Loucy (cell line): Measurements from ENCODE around the gene ALG12.

ENCODE experiments used
- H2AFZ ChIP-seq: fragments of 200-600 bp; sonication (generic); 2 replicates; pipeline ENCODE4 v1.6.0; 2016; ENCODE audit warnings: antibody characterized with exemption, mild to moderate bottlenecking, low read length, moderate library complexity
- H3F3A ChIP-seq: fragments of 200-600 bp; 2 replicates; pipeline ENCODE4 v1.6.0; 2016; ENCODE audit warnings: antibody characterized with exemption, low read depth, mild to moderate bottlenecking
- H3K27me3 ChIP-seq: fragments of 200-600 bp; sonication (generic); 2 replicates; pipeline ENCODE4 v1.6.1; 2014; ENCODE audit warnings: low read length, mild to moderate bottlenecking; ENCODE audit not compliant: insufficient read depth, poor library complexity, severe bottlenecking
- H3K36me3 ChIP-seq: fragments of 200-600 bp; sonication (generic); 2 replicates; pipeline ENCODE4 v1.6.1; 2016; ENCODE audit warnings: low read length; ENCODE audit not compliant: insufficient read depth
- H3K4me1 ChIP-seq: fragments of 200-600 bp; sonication (generic); 2 replicates; pipeline ENCODE4 v1.5.1; 2014; ENCODE audit warnings: low read length, mild to moderate bottlenecking; ENCODE audit not compliant: insufficient read depth, poor library complexity, severe bottlenecking
- H3K4me2 ChIP-seq: fragments of 200-600 bp; sonication (generic); 2 replicates; pipeline ENCODE4 v1.6.0; 2014; ENCODE audit warnings: antibody characterized with exemption, low read length, low read depth, mild to moderate bottlenecking; ENCODE audit not compliant: poor library complexity, severe bottlenecking
- H3K4me3 ChIP-seq: fragments of 200-600 bp; sonication (generic); 2 replicates; pipeline ENCODE4 v1.5.1; 2014; ENCODE audit warnings: low read length, mild to moderate bottlenecking, mixed read lengths; ENCODE audit not compliant: poor library complexity, severe bottlenecking
- H3K79me2 ChIP-seq: fragments of 200-600 bp; sonication (generic); 2 replicates; pipeline ENCODE4 v1.6.1; 2014; ENCODE audit warnings: low read length; ENCODE audit not compliant: insufficient read depth
- H3K9ac ChIP-seq: fragments of 200-600 bp; sonication (generic); 2 replicates; pipeline ENCODE4 v1.6.0; 2014; ENCODE audit warnings: mild to moderate bottlenecking, low read depth, low read length, moderate library complexity; ENCODE audit not compliant: poor library complexity, severe bottlenecking
- H3K9me2 ChIP-seq: fragments of 200-600 bp; sonication (generic); replicated peaks from 2 replicates; pipeline ENCODE4 v1.6.1; 2016; ENCODE audit warnings: low read depth, low read length, mixed read lengths
- H3K9me3 ChIP-seq: fragments of 200-600 bp; sonication (generic); 2 replicates; pipeline ENCODE4 v1.6.1; 2014; ENCODE audit warnings: mild to moderate bottlenecking, antibody characterized with exemption, low read length, low read depth; ENCODE audit not compliant: insufficient read depth
- H4K20me1 ChIP-seq: fragments of 200-600 bp; sonication (generic); 2 replicates; pipeline ENCODE4 v1.6.0; 2014; ENCODE audit warnings: antibody characterized with exemption, low read length, mild to moderate bottlenecking; ENCODE audit not compliant: insufficient read depth, poor library complexity, severe bottlenecking
- EZH2phosphoT487 ChIP-seq: fragments of 200-600 bp; IDR thresholded peaks from 2 replicates; pipeline ENCODE4 v1.6.1; 2018; ENCODE audit warnings: antibody characterized with exemption, mild to moderate bottlenecking, moderate library complexity, borderline replicate concordance
- TF ChIP-seq, protein P1 (sequence below): fragments of 200-600 bp; sonication (generic); conservative IDR thresholded peaks from 2 replicates; pipeline ENCODE4 v1.5.1; 2014; ENCODE audit warnings: mild to moderate bottlenecking, antibody characterized with exemption, low read length

ALG12 gene

GRCh38 chr22:49878206-49878605 is 40.0 kb downstream of the ALG12 start:
- Histone ChIP-seq H4K20me1 (peaks cover 76% of the 10 kb centered on the region), H3K4me3 (no peak overlapping the region), H3K9me2 (no peaks in the 10 kb centered on the region), H3K27me3 (no peaks in the 10 kb centered on the region), H3K36me3 (peaks cover 20% of the 10 kb centered on the region; the same call in 1 of the 2 replicates), H3K9ac (no peak overlapping the region), H3K4me1 (peaks cover 28% of the 10 kb centered on the region), H2AFZ (no peak overlapping the region), H3K4me2 (no peak overlapping the region), H3K79me2 (peaks cover 98% of the 10 kb centered on the region), H3K9me3 (no peaks in the 10 kb centered on the region), H3F3A (0 out of 2 replicates have a peak, but pooled peaks cover 3% of the 10 kb centered on the region)
- no peak for TF ChIP-seq EZH2phosphoT487
- TF ChIP-seq, protein P1, sequence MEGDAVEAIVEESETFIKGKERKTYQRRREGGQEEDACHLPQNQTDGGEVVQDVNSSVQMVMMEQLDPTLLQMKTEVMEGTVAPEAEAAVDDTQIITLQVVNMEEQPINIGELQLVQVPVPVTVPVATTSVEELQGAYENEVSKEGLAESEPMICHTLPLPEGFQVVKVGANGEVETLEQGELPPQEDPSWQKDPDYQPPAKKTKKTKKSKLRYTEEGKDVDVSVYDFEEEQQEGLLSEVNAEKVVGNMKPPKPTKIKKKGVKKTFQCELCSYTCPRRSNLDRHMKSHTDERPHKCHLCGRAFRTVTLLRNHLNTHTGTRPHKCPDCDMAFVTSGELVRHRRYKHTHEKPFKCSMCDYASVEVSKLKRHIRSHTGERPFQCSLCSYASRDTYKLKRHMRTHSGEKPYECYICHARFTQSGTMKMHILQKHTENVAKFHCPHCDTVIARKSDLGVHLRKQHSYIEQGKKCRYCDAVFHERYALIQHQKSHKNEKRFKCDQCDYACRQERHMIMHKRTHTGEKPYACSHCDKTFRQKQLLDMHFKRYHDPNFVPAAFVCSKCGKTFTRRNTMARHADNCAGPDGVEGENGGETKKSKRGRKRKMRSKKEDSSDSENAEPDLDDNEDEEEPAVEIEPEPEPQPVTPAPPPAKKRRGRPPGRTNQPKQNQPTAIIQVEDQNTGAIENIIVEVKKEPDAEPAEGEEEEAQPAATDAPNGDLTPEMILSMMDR, result no peak

GRCh38 chr22:49877642-49878041 is 40.6 kb downstream of the ALG12 start:
- no peak overlapping the region for H3K4me2 ChIP-seq
- peaks cover 32% of the 10 kb centered on the region for H3K4me1 ChIP-seq
- H3K79me2 ChIP-seq, result peaks cover 98% of the 10 kb centered on the region
- TF ChIP-seq EZH2phosphoT487, result no peak
- TF ChIP-seq, protein P1, result no peak
- H4K20me1 ChIP-seq, result peaks cover 73% of the 10 kb centered on the region
- peaks cover 17% of the 10 kb centered on the region; the same call in 1 of the 2 replicates for H3K36me3 ChIP-seq
- no peak overlapping the region for H3K9ac ChIP-seq
- no peak overlapping the region for H3K4me3 ChIP-seq
- 0 out of 2 replicates have a peak, but pooled peaks cover 3% of the 10 kb centered on the region for H3F3A ChIP-seq
- no peak overlapping the region for H2AFZ ChIP-seq
- no peaks in the 10 kb centered on the region for H3K9me3 ChIP-seq
- no peaks in the 10 kb centered on the region for H3K27me3 ChIP-seq
- no peaks in the 10 kb centered on the region for H3K9me2 ChIP-seq

- Histone ChIP-seq H3K4me1 (peaks cover 41% of the 10 kb centered on the region), H3K9me2 (no peaks in the 10 kb centered on the region), H3K27me3 (no peaks in the 10 kb centered on the region), H3F3A (peaks cover 9% of the 10 kb centered on the region), H3K4me3 (no peak overlapping the region), H2AFZ (no peak overlapping the region), H3K9me3 (peaks cover 4% of the 10 kb centered on the region; the same call in 1 of the 2 replicates), H3K79me2 (peaks cover 99% of the 10 kb centered on the region), H3K9ac (no peak overlapping the region), H4K20me1 (peaks cover 64% of the 10 kb centered on the region), H3K36me3 (peaks cover 17% of the 10 kb centered on the region; the same call in 1 of the 2 replicates), H3K4me2 (peak overlapping the region; percentile 27)
- TF ChIP-seq EZH2phosphoT487, result no peak
- TF ChIP-seq, protein P1, result no peak
Measured at GRCh38 chr22:49873228-49873940, 44.9 kb downstream of the ALG12 start.
